Testis (tissue), 3 donors: ENCODE results near the gene ST6GALNAC1. TPM values are rescaled to one million over a fixed set of nuclear protein-coding genes. Genes with fewer than 3 reads are reported as not detected.
A peak's percentile ranks its signal among the peaks of the same experiment; 100 is the strongest.

Experiments
- DNase-seq: peaks from one replicate; pipeline ENCODE4 v3.0.0-alpha.2; 2019
- H3K27ac ChIP-seq, 2 donors: fragments of 200-600 bp; sonication (generic); one replicate each; pipeline ENCODE4 v1.5.1; 2019
- H3K27me3 ChIP-seq: fragments of 200-600 bp; sonication (generic); one replicate; pipeline ENCODE4 v1.5.1; 2019
- H3K36me3 ChIP-seq: fragments of 200-600 bp; sonication (generic); one replicate; pipeline ENCODE4 v1.5.1; 2017; ENCODE audit warnings: low read depth; ENCODE audit errors: missing control alignments
- H3K4me1 ChIP-seq: fragments of 200-600 bp; sonication (generic); one replicate; pipeline ENCODE4 v1.5.1; 2019
- H3K4me3 ChIP-seq, 2 donors: fragments of 200-600 bp; sonication (generic); one replicate each; pipeline ENCODE4 v1.5.1; 2017 to 2019
- H3K9me3 ChIP-seq: fragments of 200-600 bp; sonication (generic); one replicate; pipeline ENCODE4 v1.5.1; 2017
- POLR2A ChIP-seq: fragments of 450-650 bp; IDR thresholded peaks from one replicate; pipeline ENCODE4 v1.6.1; 2017; ENCODE audit warnings: antibody characterized with exemption, mild to moderate bottlenecking, moderate library complexity
- WGBS, 2 donors: methylation state at CpG; one replicate each; pipeline ENCODE4 v1.1.5; 2018; 5-methylcytosine and 5-hydroxymethylcytosine counted together
- intact Hi-C: fragments of 100-400 bp; cut with DNase I; formaldehyde crosslinking; loops from one replicate; pipeline ENCODE4 v1.15.1; 2023; ENCODE audit warnings: low total_unique reads
- polyA plus RNA-seq: library from polyadenylated mRNA; stranded (reverse); fragments of 350-450 nt; fragmentation: Illumina TruSeq; extraction: RNeasy Lipid Tissue Mini Kit (QIAGEN cat#74804); gene quantifications from one replicate; pipeline ENCODE4 v1.2.3, GENCODE V29; 2014; ENCODE audit warnings: low read depth, low replicate concordance; ENCODE audit not compliant: insufficient read depth
- total RNA-seq, 2 donors: library from RNA; depleted of rRNA; stranded (reverse); fragments of >200 nt; gene quantifications; one replicate each; pipeline ENCODE4 v1.2.3, GENCODE V29; 2016
- TF ChIP-seq, protein P1 (sequence below), 3 experiments: fragments of 450-650 bp in 2 of 3; fragments of 200-600 bp in 1 of 3; sonication (generic) in 1 of 3; IDR thresholded peaks; one replicate each; pipeline ENCODE4 v1.5.1; 2016 to 2019; ENCODE audit warnings: antibody characterized with exemption in 3 of 3, mild to moderate bottlenecking in 2 of 3, moderate library complexity in 1 of 3

ST6GALNAC1 gene
- total and polyA plus RNA-seq, 3 donors from 2014 or later: 11.9 to 20.6 (median 20.1) TPM

DNA sequence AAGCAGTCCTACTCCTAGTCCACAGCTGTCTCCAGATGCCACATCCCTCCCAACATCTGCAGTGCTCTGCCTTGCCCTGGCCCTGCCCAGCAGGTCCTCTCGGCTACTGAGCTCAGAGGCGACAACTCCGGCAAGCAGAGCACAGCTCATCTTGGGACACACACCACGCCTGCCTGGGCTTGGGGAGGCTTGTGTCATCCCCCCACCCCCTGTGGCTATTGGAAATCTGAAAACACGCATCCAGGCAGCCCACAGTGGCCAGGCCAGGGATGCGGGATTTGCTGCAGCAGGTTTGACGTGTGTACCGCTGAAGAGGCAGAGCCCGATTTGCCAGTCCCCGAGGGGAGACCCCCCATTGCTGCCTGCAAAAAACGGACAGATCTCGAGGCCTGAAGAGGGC, 41.8 kb upstream of the ST6GALNAC1 start:
- WGBS, 2 donors: 87% methylated on average over 6 to 12 of the region's 12 CpGs
- Histone ChIP-seq H3K4me3 (no peak overlapping the region), H3K9me3 (no peaks in the 10 kb centered on the region), H3K36me3 (no peaks in the 10 kb centered on the region), H3K27ac (peak overlapping the region; percentile 89 to 92), H3K4me1 (peaks cover 81% of the 10 kb centered on the region), H3K27me3 (no peaks in the 10 kb centered on the region)
- TF ChIP-seq POLR2A: no peak
- TF ChIP-seq, protein P1, sequence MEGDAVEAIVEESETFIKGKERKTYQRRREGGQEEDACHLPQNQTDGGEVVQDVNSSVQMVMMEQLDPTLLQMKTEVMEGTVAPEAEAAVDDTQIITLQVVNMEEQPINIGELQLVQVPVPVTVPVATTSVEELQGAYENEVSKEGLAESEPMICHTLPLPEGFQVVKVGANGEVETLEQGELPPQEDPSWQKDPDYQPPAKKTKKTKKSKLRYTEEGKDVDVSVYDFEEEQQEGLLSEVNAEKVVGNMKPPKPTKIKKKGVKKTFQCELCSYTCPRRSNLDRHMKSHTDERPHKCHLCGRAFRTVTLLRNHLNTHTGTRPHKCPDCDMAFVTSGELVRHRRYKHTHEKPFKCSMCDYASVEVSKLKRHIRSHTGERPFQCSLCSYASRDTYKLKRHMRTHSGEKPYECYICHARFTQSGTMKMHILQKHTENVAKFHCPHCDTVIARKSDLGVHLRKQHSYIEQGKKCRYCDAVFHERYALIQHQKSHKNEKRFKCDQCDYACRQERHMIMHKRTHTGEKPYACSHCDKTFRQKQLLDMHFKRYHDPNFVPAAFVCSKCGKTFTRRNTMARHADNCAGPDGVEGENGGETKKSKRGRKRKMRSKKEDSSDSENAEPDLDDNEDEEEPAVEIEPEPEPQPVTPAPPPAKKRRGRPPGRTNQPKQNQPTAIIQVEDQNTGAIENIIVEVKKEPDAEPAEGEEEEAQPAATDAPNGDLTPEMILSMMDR (IDR thresholded peaks at IDR 0.05): no peak
- DNase-seq: no peak
- intact Hi-C loops: no loop called here

DNA sequence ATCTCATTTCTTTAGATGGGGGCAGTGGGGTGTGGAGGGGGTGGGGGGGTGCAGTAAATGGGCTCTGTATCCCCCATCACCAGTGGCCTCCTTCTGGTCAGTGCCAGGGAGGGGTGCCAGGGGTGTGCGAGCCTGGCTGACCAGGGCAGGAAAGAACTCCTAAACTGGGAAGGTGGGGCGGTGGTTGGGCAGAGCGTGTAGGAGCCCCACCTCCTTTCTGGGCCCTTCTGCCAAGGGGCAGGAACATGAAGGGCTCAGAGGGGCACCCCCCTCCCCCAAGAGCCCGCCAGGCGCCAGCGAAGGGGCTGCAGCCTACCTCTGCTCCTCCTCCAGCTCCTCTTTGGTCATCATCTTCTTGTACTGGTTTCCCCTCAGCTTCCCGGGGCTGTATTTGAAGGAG, 41.2 kb upstream of the ST6GALNAC1 start:
- 79 to 81% methylated on average over 7 of the region's 7 CpGs for WGBS, 2 donors
- intact Hi-C loops: no loop called here
- Histone ChIP-seq H3K4me3 (no peak overlapping the region), H3K4me1 (peaks cover 76% of the 10 kb centered on the region), H3K27me3 (no peaks in the 10 kb centered on the region), H3K36me3 (no peaks in the 10 kb centered on the region), H3K9me3 (no peaks in the 10 kb centered on the region), H3K27ac (peak overlapping the region; percentile 31 to 92)
- no peak for DNase-seq
- TF ChIP-seq POLR2A: no peak
- TF ChIP-seq, protein P1 (IDR thresholded peaks at IDR 0.05): no peak

DNA sequence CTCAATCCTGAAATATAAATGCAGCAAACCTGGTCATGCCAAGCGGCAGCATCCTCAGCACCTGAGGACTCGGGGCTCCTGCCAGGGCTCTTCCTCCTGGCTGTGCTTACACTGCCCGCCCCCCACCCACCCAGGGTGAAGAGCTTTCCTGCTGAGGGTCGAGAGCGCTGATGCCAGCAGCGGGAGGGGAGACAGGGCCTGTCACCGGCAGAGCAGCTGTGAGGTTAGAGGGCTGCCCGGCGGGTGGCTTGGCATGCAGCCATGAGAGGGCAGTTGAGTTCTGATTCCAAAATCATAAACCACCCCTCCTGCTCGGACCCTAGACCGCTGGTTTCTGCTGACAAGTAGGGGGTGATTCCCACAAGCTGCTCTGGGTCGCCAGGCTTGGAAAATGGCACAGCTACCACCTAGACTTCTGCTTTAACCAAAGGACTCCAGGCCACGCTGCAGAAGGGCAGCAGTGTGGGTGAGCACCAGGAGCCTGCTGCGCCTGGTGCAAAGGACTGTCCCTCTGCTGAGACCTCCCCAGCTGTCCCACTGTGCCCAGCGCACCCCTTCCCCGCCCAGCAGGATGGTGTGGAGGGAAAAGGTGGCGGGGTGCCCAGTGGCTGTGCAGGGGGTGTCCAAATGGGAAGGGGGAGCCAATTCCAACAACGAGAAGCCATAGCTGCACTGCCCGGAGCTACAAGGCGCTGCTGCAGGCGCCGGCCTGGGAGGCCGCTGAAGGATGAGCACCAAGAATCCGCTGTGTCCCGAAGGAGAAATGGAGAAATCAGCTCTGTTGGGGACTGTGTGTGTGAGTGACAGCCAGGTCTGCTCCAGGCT, 40.6 kb upstream of the ST6GALNAC1 start:
- Histone ChIP-seq H3K27ac (peak overlapping the region in 1 of 2 donors; percentile 92), H3K36me3 (no peaks in the 10 kb centered on the region), H3K4me3 (no peak overlapping the region), H3K9me3 (no peaks in the 10 kb centered on the region), H3K4me1 (peaks cover 70% of the 10 kb centered on the region), H3K27me3 (no peaks in the 10 kb centered on the region)
- DNase-seq: no peak
- 81 to 86% methylated on average over 22 to 25 of the region's 25 CpGs for WGBS, 2 donors
- intact Hi-C loops: no loop called here
- TF ChIP-seq POLR2A: no peak
- TF ChIP-seq, protein P1 (IDR thresholded peaks at IDR 0.05): no peak

DNA sequence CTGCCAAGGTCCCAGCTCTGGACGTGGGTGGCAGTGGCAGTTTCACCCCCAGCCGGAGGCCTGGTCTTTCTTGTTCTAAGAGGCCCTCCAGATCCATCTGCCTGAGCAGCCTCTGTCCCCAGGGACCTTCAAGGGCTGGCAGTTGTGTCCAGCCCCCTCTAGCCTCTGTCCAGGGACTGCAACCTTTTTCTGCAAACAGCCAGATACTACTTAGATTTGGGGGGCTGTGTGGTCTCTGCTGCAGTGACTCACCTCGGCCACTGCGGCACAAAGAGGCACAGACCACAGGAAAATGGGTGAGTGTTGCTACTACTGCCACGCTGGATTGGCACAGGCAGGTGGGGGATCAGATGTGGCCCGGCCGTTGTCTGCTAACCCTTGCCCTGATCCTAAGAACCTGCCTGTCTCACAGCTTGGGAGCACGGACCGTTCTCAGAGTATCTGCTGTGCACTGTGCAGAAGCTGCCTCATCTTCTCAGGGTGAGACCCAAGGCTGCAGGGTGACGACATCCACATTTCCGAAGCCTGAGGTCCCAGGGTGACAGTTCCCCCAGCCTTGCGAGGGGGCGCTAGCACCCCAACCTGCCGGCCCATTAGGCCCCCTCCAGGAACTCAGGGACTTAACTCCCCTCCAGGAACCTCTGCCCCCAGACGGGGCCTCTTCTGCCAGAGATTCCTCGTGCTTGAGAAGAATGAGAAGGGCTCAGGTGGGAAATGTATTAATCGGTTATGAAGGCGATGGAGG, 39.6 kb upstream of the ST6GALNAC1 start:
- H3K9me3 ChIP-seq: no peaks in the 10 kb centered on the region
- peak overlapping the region; percentile 59 to 70 for H3K27ac ChIP-seq
- H3K36me3 ChIP-seq: no peaks in the 10 kb centered on the region
- peaks cover 62% of the 10 kb centered on the region for H3K4me1 ChIP-seq
- DNase-seq: no peak
- no peaks in the 10 kb centered on the region for H3K27me3 ChIP-seq
- 63 to 71% methylated on average over 9 to 18 of the region's 18 CpGs for WGBS, 2 donors
- TF ChIP-seq POLR2A: no peak
- TF ChIP-seq, protein P1 (IDR thresholded peaks at IDR 0.05): no peak
- intact Hi-C loops: no loop called here
- H3K4me3 ChIP-seq: no peak overlapping the region
